Stimulated activated CD8-positive, alpha-beta memory T cell treated with anti-CD3 and anti-CD28 coated beads, Interleukin-12 subunit alpha, Interleukin-12 subunit beta, amount 100 ng/mL, for 24 hours (primary cell): ENCODE data around the gene RP2.
A peak's percentile ranks its signal among the peaks of the same experiment; 100 is the strongest.

ENCODE experiments used
- DNase-seq: peaks from one replicate; pipeline ENCODE4 v3.0.0-alpha.2; 2020; ENCODE audit errors: extremely low read depth

The RP2 gene

GRCh38 chrX:46836701-46837557 lies at the start of gene RP2:
Gene RP2 (plus strand): TSS chrX:46837043. CDS start chrX:46837101, 58 bp downstream.
- DNase-seq: peak; percentile 64

- no peak for DNase-seq
Observed at GRCh38 chrX:46788902-46789301, 47.9 kb upstream of the RP2 start.

- no peak for DNase-seq
Observed at GRCh38 chrX:46791927-46792809, 44.7 kb upstream of the RP2 start.

- no peak for DNase-seq
Observed at GRCh38 chrX:46792810-46793188, 44.0 kb upstream of the RP2 start.

GRCh38 chrX:46793386-46794143 lies 43.3 kb upstream of the RP2 start:
- no peak for DNase-seq

GRCh38 chrX:46796574-46797191 lies 40.2 kb upstream of the RP2 start:
- peak; percentile 27 for DNase-seq

- no peak for DNase-seq
Observed at GRCh38 chrX:46803140-46803539, 33.7 kb upstream of the RP2 start.

GRCh38 chrX:46805270-46805669 lies 31.6 kb upstream of the RP2 start:
- DNase-seq: no peak

GRCh38 chrX:46811121-46811520 lies 25.7 kb upstream of the RP2 start:
- DNase-seq: no peak

GRCh38 chrX:46812445-46812844 lies 24.4 kb upstream of the RP2 start:
- no peak for DNase-seq

- no peak for DNase-seq
Observed at GRCh38 chrX:46814966-46815365, 21.9 kb upstream of the RP2 start.

GRCh38 chrX:46819136-46819535 lies 17.7 kb upstream of the RP2 start:
- no peak for DNase-seq

GRCh38 chrX:46820391-46821100 lies 16.3 kb upstream of the RP2 start:
- DNase-seq: no peak

GRCh38 chrX:46823481-46823880 lies 13.4 kb upstream of the RP2 start:
- no peak for DNase-seq

- DNase-seq: no peak
Observed at GRCh38 chrX:46831765-46832327, 5.0 kb upstream of the RP2 start.

- DNase-seq: no peak
Observed at GRCh38 chrX:46837558-46838485, 979 bp downstream of the RP2 start.

- no peak for DNase-seq
Observed at GRCh38 chrX:46838486-46838870, 1.6 kb downstream of the RP2 start.

- no peak for DNase-seq
Observed at GRCh38 chrX:46838974-46839480, 2.2 kb downstream of the RP2 start.

- DNase-seq: no peak
Observed at GRCh38 chrX:46840946-46841345, 4.1 kb downstream of the RP2 start.
